Hematopoietic multipotent progenitor cell treated with erythropoietin and hydrocortisone succinate and interleukin-3 and kit ligand, for 6 days (in vitro differentiated cells): ENCODE measurements around the gene WDR88.
"Not testable (repeated sequence)": the region's sequence is repeated elsewhere in the genome, so short reads cannot be mapped to it uniquely, and the experiment has no call there.

Source experiments
- DNase-seq: peaks from one replicate; pipeline ENCODE4 v3.0.0-alpha.2; 2015

The WDR88 gene

GRCh38 chr19:33174186-33174585, 42.3 kb downstream of the WDR88 start:
- DNase-seq = no peak

DNA sequence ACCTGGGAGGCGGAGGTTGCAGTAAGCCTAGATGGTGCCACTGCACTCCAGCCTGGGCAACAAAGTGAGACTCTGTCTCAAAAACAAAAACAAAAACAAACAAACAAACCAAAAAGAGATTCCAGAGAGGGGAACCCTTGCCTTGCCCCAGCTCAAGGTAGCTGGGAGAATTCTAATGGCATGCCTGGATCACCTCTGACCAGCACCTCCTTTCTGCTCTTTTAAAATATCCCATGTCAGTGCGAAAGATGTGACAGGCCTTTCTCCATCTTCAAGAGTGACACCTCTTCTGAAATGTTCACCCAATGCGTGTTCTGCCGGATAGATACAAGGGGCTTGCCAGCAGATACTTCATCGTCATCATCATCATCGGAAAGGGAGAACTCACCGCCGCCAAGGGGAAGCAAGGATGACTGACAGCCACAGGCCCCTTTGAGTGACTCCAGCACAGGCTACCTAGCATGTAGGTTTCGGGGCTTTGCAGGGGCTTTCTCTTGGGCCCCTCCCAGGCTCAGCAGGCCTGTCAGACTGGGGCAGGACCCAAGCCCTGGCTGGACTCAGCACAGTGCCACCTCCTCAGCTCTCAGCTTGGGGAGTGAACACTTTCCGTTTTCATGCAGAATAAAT, 43.4 kb downstream of the WDR88 start:
- DNase-seq = no peak

GRCh38 chr19:33175886-33176669, 44.2 kb downstream of the WDR88 start:
- DNase-seq = peak; percentile 42

DNA sequence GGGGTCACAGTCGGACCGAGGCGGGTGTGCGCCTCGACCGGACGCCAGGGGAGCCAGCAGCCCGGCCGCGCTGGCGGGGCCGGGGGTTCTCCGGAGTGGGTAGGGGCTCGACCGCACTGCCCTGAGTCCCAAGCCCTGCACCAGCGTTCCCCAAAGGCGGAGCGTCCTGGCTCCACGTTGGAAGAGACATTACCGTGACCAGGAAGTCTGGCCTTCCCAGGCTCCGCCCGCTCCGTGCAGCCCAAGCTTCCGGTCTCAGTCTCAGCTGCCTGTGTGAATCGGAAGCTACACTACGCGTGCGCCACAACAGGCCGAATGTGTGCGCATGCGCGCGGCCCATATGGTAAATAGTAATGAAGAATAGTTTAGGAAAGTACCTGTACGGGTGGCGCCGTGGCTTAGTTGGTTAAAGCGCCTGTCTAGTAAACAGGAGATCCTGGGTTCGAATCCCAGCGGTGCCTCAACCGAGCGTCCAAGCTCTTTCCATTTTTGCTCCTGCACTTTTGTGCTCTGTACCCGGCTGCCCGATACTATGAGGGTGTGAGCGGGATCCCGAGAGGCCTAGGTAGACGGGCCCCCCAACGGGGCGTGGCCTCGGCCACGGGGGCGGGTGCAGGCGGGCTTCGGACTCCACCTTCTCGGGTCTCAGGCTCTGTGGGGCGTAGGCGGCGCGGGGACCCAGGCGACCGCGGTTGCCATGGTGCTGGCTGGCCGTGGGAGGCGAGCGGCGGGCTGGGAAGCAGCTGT, 44.9 kb downstream of the WDR88 start:
- DNase-seq = peak; percentile 97

DNA sequence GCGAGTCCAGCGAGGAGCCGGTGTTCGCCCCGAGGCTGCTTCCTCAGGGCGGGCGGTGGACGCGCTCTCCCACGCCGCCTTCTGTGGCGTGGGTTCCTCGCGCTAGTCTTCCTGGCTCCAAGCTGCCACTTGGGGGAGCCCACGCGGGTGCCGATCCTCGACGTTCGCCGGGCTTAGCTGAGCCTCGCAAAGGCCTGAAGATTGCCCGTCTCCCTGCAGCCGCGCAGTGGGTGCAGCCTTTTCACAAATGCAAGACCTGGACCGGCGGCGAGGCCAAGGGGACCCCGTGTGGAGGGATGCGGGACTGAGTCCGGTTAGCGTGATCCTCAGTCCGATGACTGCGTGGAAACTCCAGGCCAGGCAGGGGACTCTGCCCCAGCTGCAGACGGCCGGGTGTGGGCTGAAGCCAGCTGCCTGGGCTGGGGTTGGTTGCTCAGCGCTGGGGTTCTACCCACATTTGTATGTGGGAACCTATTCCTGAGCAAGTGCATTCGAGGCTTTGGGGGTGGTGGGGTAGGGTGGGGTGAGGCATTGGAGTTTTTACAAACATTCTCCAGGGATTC, 45.6 kb downstream of the WDR88 start:
- peak; percentile 70 for DNase-seq

- DNase-seq = peak; percentile 44
Observed at GRCh38 chr19:33186431-33187182, 54.7 kb downstream of the WDR88 start.

DNA sequence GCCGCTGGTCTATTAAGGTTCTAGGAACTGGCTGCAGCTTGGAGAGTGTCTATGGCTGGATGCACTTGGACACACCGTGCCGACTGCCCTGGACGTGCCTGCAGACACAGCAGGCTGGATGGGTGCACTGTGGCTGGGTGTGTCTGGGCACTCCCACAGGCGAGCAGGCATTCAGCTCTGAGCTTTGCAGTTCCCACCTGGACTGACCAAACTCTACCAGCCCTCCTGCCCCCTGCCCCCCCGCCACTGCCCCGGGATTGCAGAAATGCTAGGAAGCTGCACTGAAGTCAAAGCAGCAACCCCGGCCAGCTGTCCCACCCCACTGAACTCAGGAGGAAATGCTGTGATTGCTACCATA, 55.2 kb downstream of the WDR88 start:
- DNase-seq = no peak

GRCh38 chr19:33189453-33189852, 57.5 kb downstream of the WDR88 start:
- DNase-seq = no peak

DNA sequence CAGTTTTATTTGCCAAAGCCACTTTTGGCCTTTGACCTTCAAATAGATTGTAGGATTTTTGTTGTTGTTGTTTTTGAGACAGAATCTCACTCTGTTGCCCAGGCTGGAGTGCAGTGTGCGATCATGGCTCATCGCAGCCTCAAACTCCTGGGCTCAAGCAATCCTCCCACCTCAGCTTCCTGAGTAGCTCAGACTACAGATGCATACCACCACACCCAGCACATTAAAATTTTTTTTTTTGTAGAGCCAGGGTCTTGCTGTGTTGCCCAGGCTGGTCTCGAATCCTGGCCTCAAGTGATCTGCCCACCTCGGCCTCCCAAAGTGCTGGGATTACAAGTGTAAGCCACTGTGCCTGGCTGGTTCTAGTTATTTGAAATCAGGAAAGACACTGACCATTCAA, 59.2 kb downstream of the WDR88 start:
- DNase-seq = not testable (repeated sequence)

- DNase-seq = no peak
Observed at GRCh38 chr19:33191501-33191900, 59.6 kb downstream of the WDR88 start.

GRCh38 chr19:33192010-33192409, 60.1 kb downstream of the WDR88 start:
- no peak for DNase-seq

- DNase-seq = no peak
Observed at GRCh38 chr19:33193269-33193864, 61.5 kb downstream of the WDR88 start.

- peak; percentile 34 for DNase-seq
Observed at GRCh38 chr19:33193865-33194362, 62.0 kb downstream of the WDR88 start, which contains the start of gene LRP3. LRP3 (plus strand) TSS chr19:33194330; CDS start chr19:33194786, 456 bp downstream.

DNA sequence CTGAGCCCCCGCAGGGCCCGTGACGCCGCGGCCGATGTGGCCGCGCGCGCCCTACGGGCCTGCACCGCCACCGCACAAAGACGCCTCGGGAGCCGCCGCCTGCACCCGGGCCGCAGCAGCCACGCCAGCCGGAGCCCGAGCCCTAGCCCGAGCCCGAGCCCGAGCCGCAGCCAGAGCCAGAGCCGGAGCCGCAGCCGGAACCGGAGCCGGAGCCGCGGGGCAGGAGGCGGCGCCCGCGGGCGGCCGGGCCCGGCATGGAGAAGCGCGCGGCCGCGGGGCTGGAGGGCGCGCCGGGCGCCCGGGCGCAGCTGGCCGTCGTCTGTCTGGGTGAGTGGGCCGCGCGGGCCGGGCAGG, 62.6 kb downstream of the WDR88 start:
- peak; percentile 18 for DNase-seq

DNA sequence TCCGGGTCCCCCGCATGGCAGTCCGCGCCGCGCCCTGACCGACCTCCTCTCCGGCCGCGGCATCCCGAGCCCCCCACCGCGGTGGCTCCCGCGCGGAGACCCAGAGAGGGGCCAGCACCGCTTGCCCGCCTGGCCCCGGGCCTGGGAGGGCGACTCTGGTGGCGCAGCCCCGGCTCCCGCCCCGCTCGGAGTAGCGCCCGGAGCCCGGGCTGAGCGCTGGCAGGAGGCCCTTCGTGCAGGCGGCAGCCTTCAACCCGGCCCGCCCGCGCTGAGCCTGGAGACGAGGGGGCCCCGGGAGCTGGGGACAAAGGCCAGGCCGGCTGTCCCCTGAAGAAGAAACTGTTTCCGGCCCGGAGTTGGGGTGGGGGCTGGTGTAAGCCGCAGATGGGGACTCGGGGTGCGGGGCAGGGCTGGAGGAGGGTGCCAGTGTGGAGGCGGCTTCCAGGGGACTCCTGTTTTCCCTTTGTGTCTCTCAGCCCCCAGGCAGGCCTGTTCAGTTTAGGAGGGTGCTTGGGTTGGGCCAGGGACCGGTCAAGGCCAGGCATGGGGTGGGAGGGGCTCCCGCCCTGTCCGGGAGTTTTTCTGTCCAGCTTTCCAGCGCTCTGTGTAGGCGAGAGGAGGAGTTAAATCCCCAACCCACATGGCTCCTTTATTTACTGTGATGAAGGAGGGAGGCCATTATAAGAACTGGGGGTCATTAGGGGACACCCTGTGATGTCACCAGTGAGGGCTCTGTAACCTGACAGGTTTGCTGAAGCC, 63.2 kb downstream of the WDR88 start:
- peak; percentile 39 for DNase-seq

DNA sequence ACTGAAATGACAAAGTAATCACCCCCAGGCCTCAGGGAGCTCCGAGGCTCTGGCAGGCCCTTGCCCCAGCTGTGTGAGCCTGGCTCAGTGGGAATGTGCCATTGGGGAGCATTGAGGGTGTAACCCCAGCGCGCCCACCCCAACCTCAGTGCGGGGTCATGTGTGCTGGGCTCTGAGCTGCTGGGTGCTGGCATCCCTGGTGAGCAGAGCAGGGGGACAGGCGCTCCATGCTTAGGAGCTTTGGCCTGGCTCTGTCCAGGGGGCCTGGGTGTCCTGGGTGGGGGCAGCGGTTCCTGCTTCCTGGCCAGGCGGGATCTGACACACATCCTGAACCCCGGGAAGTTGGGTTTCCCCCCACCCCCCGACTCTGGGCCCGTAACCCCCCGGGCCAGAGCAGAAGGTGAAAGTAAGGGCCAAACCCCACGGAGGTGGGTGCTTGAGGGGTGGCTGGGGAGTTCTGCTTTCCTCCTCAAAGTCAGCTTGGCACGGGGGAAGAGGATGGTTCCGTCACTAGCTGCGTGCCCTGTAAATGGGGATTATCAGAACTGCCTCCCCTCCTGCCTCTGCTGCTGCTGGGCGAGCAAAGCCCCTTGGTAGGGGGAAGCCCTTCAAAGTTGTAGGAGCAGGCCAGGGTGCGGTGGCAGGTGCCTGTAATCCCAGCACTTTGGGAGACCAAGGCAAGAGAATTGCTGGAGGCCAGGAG, 63.9 kb downstream of the WDR88 start:
- no peak for DNase-seq

GRCh38 chr19:33196446-33197193, 64.7 kb downstream of the WDR88 start:
- no peak for DNase-seq

- DNase-seq = no peak
Observed at GRCh38 chr19:33197591-33198000, 65.7 kb downstream of the WDR88 start.

DNA sequence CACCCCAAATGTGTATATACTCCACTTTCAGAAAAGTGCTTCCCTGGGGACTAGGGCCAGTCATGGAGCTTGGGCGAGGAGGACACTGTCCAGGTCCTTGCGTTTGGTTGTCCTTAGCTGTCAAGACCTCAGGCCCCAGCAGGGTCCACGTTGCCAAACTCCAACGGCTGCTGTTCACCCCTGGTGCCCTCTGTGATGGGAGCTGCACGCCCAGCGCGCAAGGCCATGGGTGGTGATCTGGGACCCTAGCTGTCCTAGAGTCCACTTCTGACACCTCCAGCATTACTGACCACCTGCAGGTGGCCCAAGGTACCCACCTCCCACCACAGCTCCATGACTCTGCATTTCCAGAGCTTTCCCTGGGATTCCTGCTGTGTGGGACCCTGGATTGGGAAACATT, 66.3 kb downstream of the WDR88 start:
- no peak for DNase-seq
